Upper lobe of left lung (tissue), 4 donors: ENCODE data around the gene ULK3.

Experiments used
- CTCF ChIP-seq, 6 experiments: fragments of 450-650 bp in 4 of 6; fragments of 200-600 bp in 2 of 6; sonication (generic) in 2 of 6; IDR thresholded peaks; one replicate each; pipeline ENCODE4 v1.5.1; 2016 to 2019; ENCODE audit warnings: antibody characterized with exemption in 6 of 6
- POLR2A ChIP-seq, 4 donors: fragments of 450-650 bp; IDR thresholded peaks; one replicate each; pipeline ENCODE4 v1.5.1; 2016 to 2017; ENCODE audit warnings: antibody characterized with exemption in 4 of 4, mild to moderate bottlenecking in 2 of 4

GRCh38 chr15:74856537-74856936 lies 13.6 kb upstream of the ULK3 start:
- TF ChIP-seq CTCF (IDR thresholded peaks at IDR 0.05) (no peak), POLR2A (IDR thresholded peaks at IDR 0.05) (no peak)
